CD14-positive monocyte (primary cell): ENCODE results near the gene TCHP. TPM values are rescaled to one million over a fixed set of nuclear protein-coding genes. Genes with fewer than 3 reads are reported as not detected.

Experiments used
- DNase-seq, 3 donors: peaks; one replicate each; pipeline ENCODE4 v3.0.0-alpha.2; 2011 to 2022
- H2AFZ ChIP-seq: 2 replicates; pipeline ENCODE4 v1.6.0; 2012; ENCODE audit warnings: mild to moderate bottlenecking, low read depth, low read length, inconsistent platforms; ENCODE audit not compliant: insufficient read depth, poor library complexity, severe bottlenecking
- H3K27ac ChIP-seq, 2 donors: 1 replicate in 1 of 2; 2 replicates in 1 of 2; pipeline ENCODE4 v1.5.1; 2012 to 2013; ENCODE audit warnings: low read length in 2 of 2, control low read depth in 1 of 2, inconsistent platforms in 1 of 2, low read depth in 1 of 2, mild to moderate bottlenecking in 1 of 2
- H3K27me3 ChIP-seq, 2 donors: one replicate each; pipeline versions ENCODE4 v1.6.0 to v1.6.1; 2011 to 2013; ENCODE audit warnings: low read length in 2 of 2; ENCODE audit not compliant: control insufficient read depth in 2 of 2, insufficient read depth in 2 of 2
- H3K36me3 ChIP-seq, 2 donors: replicated peaks in 1 of 2; 1 replicate in 1 of 2; 2 replicates in 1 of 2; pipeline versions ENCODE4 v1.5.1 to v1.6.1; 2012 to 2013; ENCODE audit warnings: low read length in 2 of 2, control low read depth in 1 of 2, inconsistent platforms in 1 of 2, mild to moderate bottlenecking in 1 of 2; ENCODE audit not compliant: insufficient read depth in 2 of 2, control insufficient read depth in 1 of 2
- H3K4me1 ChIP-seq, 2 donors: 1 replicate in 1 of 2; 2 replicates in 1 of 2; pipeline versions ENCODE4 v1.5.1 to v1.6.1; 2012 to 2013; ENCODE audit warnings: low read length in 2 of 2, control low read depth in 1 of 2, inconsistent platforms in 1 of 2, mild to moderate bottlenecking in 1 of 2, moderate library complexity in 1 of 2; ENCODE audit not compliant: insufficient read depth in 2 of 2, control insufficient read depth in 1 of 2
- H3K4me2 ChIP-seq: replicated peaks from 2 replicates; pipeline ENCODE3; 2012; ENCODE audit warnings: low read length, moderate library complexity, mild to moderate bottlenecking; ENCODE audit not compliant: poor library complexity, severe bottlenecking; ENCODE audit errors: extremely low read depth
- H3K4me3 ChIP-seq, 3 experiments: fragments of 200-600 bp in 1 of 3; sonication (generic) in 1 of 3; replicated peaks in 1 of 3; 1 replicate in 2 of 3; 2 replicates in 1 of 3; pipeline ENCODE4 v1.5.1; 2011 to 2013; ENCODE audit warnings: low read length in 3 of 3, mild to moderate bottlenecking in 3 of 3, control low read depth in 2 of 3, low read depth in 2 of 3, inconsistent platforms in 1 of 3, moderate library complexity in 1 of 3
- H3K79me2 ChIP-seq: 2 replicates; pipeline ENCODE4 v1.6.0; 2012; ENCODE audit warnings: mild to moderate bottlenecking, control low read depth, inconsistent platforms, low read length, moderate library complexity; ENCODE audit not compliant: insufficient read depth
- H3K9ac ChIP-seq: 2 replicates; pipeline ENCODE4 v1.6.0; 2017; ENCODE audit warnings: low read length, mild to moderate bottlenecking; ENCODE audit not compliant: insufficient read depth, poor library complexity, severe bottlenecking
- H3K9me3 ChIP-seq, 2 donors: replicated peaks in 1 of 2; 1 replicate in 1 of 2; 2 replicates in 1 of 2; pipeline versions ENCODE4 v1.5.1 to v1.6.1; 2012 to 2013; ENCODE audit warnings: low read length in 2 of 2, control low read depth in 1 of 2; ENCODE audit not compliant: control insufficient read depth in 1 of 2, insufficient read depth in 1 of 2
- H4K20me1 ChIP-seq: 2 replicates; pipeline ENCODE4 v1.6.0; 2012; ENCODE audit warnings: mild to moderate bottlenecking, low read length, control low read depth, moderate library complexity; ENCODE audit not compliant: insufficient read depth
- H3K27ac Mint-ChIP-seq, 7 donors: one replicate each; pipeline ENCODE4 v1.8.0; 2020; ENCODE audit warnings: mild to moderate bottlenecking in 7 of 7, mixed read lengths in 7 of 7, moderate library complexity in 6 of 7, inconsistent platforms in 2 of 7
- H3K27me3 Mint-ChIP-seq, 3 donors: one replicate each; pipeline ENCODE4 v1.8.0; 2021 to 2022; ENCODE audit warnings: low read depth in 3 of 3, mild to moderate bottlenecking in 3 of 3, mixed read lengths in 3 of 3, moderate library complexity in 3 of 3, inconsistent platforms in 1 of 3
- H3K36me3 Mint-ChIP-seq, 2 donors: one replicate each; pipeline ENCODE4 v1.8.0; 2020; ENCODE audit warnings: mixed read lengths in 2 of 2, inconsistent platforms in 1 of 2, mild to moderate bottlenecking in 1 of 2
- H3K4me1 Mint-ChIP-seq: one replicate; pipeline ENCODE4 v1.8.0; 2020; ENCODE audit warnings: mild to moderate bottlenecking, mixed read lengths
- H3K4me3 Mint-ChIP-seq, 2 donors: one replicate each; pipeline ENCODE4 v1.8.0; 2020; ENCODE audit warnings: mild to moderate bottlenecking in 2 of 2, mixed read lengths in 2 of 2, moderate library complexity in 1 of 2
- H3K9me3 Mint-ChIP-seq, 7 donors: one replicate each; pipeline ENCODE4 v1.8.0; 2020 to 2022; ENCODE audit warnings: mixed read lengths in 7 of 7, mild to moderate bottlenecking in 6 of 7, moderate library complexity in 6 of 7, inconsistent platforms in 2 of 7
- WGBS: methylation state at CpG from one replicate; pipeline ENCODE4 v1.1.5; 2013; ENCODE audit warnings: missing lambda C conversion rate; ENCODE audit not compliant: insufficient coverage; 5-methylcytosine and 5-hydroxymethylcytosine counted together
- intact Hi-C, 2 donors: fragments of 100-400 bp; cut with micrococcal nuclease; formaldehyde crosslinking; loops; one replicate each; pipeline versions ENCODE4 v1.15.0 to v1.15.1; 2023
- polyA plus RNA-seq, 3 donors: library from polyadenylated mRNA; depleted of rRNA in 1 of 3; unstranded in 2 of 3; stranded (reverse) in 1 of 3; fragments of 300-500 nt in 2 of 3; fragments of >200 nt in 1 of 3; fragmentation: Illumina TruSeq in 2 of 3; gene quantifications; 1 replicate in 2 of 3; 2 replicates in 1 of 3; pipeline ENCODE4 v1.2.3, GENCODE V29; 2012 to 2021
- TF ChIP-seq, protein P1 (sequence below): fragments of 200-600 bp; IDR thresholded peaks from one replicate; pipeline ENCODE4 v1.8.0; 2022; ENCODE audit warnings: antibody characterized with exemption, mild to moderate bottlenecking

Gene TCHP
- polyA plus RNA-seq, 3 donors = 2.6 to 24.5 (median 7.3) TPM

DNA sequence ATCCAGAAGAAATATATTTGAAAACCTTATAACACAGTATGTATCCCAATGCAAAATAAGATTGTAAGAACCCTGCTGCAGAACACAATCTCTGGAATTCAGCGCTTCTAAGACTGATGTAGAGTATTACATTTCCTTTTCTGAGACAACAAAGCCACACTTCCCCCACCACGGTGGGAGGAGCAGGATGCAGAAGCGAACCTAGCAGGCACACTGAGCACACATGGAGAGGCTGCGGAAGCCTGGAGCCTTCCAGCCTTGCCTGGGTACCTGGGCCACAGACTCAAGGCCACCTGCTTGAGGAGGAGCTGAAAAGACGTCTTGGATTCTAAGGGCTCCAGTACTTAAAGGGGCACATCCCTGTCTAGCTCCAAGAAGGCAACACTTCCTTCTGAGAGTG lies 46.4 kb downstream of the TCHP start:
- no peaks in the 10 kb centered on the region for H3K9me3 ChIP-seq
- H3K4me3 Mint-ChIP-seq = peak overlapping the region; percentile 15 to 20
- H3K36me3 Mint-ChIP-seq = peaks cover 67 to 92% of the 10 kb centered on the region in 2 donors
- DNase-seq = peak; percentile 10 to 14 (median 13)
- H3K9me3 Mint-ChIP-seq = no peaks in the 10 kb centered on the region
- H3K36me3 ChIP-seq = peaks cover 64 to 87% of the 10 kb centered on the region in 2 donors
- H3K27me3 ChIP-seq = no peaks in the 10 kb centered on the region
- peak overlapping the region in 1 of 3 experiments; percentile 0 for H3K4me3 ChIP-seq
- intact Hi-C loops = no loop called here
- H3K27ac Mint-ChIP-seq = peak overlapping the region; percentile 81 to 93 (median 91)
- H3K4me1 Mint-ChIP-seq = peaks cover 34% of the 10 kb centered on the region
- peaks cover 31 to 35% of the 10 kb centered on the region in 2 donors for H3K4me1 ChIP-seq
- no peak overlapping the region for H2AFZ ChIP-seq
- TF ChIP-seq, protein P1, sequence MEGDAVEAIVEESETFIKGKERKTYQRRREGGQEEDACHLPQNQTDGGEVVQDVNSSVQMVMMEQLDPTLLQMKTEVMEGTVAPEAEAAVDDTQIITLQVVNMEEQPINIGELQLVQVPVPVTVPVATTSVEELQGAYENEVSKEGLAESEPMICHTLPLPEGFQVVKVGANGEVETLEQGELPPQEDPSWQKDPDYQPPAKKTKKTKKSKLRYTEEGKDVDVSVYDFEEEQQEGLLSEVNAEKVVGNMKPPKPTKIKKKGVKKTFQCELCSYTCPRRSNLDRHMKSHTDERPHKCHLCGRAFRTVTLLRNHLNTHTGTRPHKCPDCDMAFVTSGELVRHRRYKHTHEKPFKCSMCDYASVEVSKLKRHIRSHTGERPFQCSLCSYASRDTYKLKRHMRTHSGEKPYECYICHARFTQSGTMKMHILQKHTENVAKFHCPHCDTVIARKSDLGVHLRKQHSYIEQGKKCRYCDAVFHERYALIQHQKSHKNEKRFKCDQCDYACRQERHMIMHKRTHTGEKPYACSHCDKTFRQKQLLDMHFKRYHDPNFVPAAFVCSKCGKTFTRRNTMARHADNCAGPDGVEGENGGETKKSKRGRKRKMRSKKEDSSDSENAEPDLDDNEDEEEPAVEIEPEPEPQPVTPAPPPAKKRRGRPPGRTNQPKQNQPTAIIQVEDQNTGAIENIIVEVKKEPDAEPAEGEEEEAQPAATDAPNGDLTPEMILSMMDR = no peak
- WGBS = 7% methylated on average over 3 of the region's 5 CpGs
- H3K9ac ChIP-seq = no peak overlapping the region
- peak overlapping the region; percentile 5 to 63 for H3K27ac ChIP-seq
- peaks cover 85% of the 10 kb centered on the region for H4K20me1 ChIP-seq
- H3K4me2 ChIP-seq = peak overlapping the region; percentile 32
- H3K79me2 ChIP-seq = peaks cover 28% of the 10 kb centered on the region
- H3K27me3 Mint-ChIP-seq = peaks cover 0 to 2% (median 2%) of the 10 kb centered on the region in 3 donors

DNA sequence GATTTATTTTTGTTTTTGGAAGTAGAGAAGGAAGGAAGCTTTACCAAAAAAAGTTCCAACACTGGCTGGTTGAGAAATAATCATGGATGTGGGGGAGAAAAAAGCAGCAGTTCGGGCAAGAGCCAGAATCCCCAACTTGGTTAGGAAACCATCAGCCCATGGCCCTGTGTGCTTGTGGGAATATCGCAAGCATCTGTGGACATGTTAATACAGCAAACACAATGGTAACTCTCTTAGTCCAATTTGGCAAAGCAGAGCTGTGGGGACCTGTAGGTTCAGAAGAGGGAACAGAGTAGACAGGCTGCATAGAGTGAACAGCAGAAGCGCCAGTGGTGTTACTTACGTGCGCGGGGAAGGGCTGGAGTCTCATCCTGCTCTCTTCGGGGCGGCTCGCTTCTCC lies 46.8 kb downstream of the TCHP start:
- Histone ChIP-seq H3K9ac (no peak overlapping the region), H3K4me3 (peak overlapping the region in 1 of 3 experiments; percentile 0), H3K27me3 (no peaks in the 10 kb centered on the region), H3K4me2 (peak overlapping the region; percentile 32), H3K27ac (peak overlapping the region; percentile 5 to 63), H2AFZ (no peak overlapping the region), H3K4me1 (peaks cover 31 to 35% of the 10 kb centered on the region in 2 donors), H3K79me2 (peaks cover 32% of the 10 kb centered on the region), H3K36me3 (peaks cover 68 to 88% of the 10 kb centered on the region in 2 donors), H3K9me3 (no peaks in the 10 kb centered on the region), H4K20me1 (peaks cover 89% of the 10 kb centered on the region)
- 87% methylated on average over 9 of the region's 9 CpGs for WGBS
- peaks cover 71 to 92% of the 10 kb centered on the region in 2 donors for H3K36me3 Mint-ChIP-seq
- H3K27ac Mint-ChIP-seq = peak overlapping the region; percentile 81 to 93 (median 91)
- H3K4me3 Mint-ChIP-seq = peak overlapping the region; percentile 20 to 46
- intact Hi-C loops = no loop called here
- no peak for DNase-seq
- no peaks in the 10 kb centered on the region for H3K9me3 Mint-ChIP-seq
- peaks cover 0 to 3% (median 2%) of the 10 kb centered on the region in 3 donors for H3K27me3 Mint-ChIP-seq
- TF ChIP-seq, protein P1 = no peak
- H3K4me1 Mint-ChIP-seq = peaks cover 34% of the 10 kb centered on the region
